GM19455 (cell line): ENCODE measurements around the gene OR6C68.
"Not testable (repeated sequence)": the region's sequence is repeated elsewhere in the genome, so short reads cannot be mapped to it uniquely, and the experiment has no call there.

ENCODE experiments used
- ATAC-seq: cut with Tn5 transposase; IDR thresholded peaks from one replicate; pipeline ENCODE4 v1.9.1; 2021; ENCODE audit not compliant: unreplicated experiment

Gene OR6C68

DNA sequence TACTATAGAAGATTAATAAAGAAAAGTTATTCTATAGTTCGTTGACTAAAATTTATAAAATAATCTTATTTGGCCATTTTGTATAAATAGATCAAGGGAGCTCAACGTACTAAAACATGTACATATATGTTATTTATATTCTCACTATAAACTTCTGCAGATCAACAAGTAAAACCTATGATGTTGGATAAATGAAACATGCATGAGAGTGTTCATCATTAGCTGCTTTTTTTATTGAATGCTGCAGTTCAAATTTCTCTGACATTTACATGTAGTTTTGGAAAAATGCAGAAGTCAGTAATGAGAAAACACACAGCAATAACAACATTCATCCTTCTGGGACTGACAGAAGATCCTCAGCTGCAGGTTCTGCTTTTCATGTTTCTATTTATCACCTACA, at the start of gene OR6C68:
Gene OR6C68 (plus strand): TSS at position 301 of the 400 bp plus-strand sequence. CDS start 0 bp downstream, at position 301.
- no peak for ATAC-seq

DNA sequence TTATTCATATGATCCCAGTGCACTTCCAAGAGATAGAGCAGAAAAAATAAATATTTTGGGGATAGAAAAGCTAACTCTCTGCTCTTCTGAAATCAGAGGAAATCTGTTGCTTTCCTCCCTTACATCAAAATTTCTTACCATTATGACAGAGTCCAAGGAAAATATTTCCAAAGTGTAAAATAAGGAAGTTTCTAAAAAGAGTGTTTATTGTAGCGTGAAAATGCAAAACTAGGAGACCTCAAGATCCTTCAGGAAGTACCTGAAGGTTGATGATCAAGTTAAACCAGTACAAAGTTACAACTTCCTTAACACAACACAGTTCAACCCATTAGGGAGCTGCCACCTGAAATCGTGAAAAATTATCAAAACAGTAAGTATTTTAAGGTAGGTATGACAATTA, 48.4 kb upstream of the OR6C68 start, which contains the start of gene OR6C2:
Gene OR6C2 (plus strand): TSS at position 301 of the 400 bp plus-strand sequence. CDS start 8,138 bp downstream, outside the sequence.
- ATAC-seq, result no peak

DNA sequence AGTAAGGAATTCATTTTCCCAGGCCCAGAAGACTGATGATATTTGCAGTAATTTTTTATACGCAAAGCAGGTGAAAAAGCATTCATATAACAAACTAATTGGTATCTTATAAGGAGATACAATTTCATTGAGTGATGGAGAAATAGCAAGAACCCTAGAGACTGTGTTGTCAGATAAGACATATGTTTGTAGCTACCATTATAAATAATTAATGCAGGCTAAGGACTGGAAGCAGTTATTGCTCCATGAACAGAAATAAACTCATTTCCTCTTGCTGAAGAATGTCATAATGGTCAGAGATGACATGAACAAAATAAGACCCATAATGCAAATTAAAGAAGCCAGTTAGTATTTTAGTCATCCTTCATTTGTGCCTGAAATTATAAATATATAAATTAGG, 46.8 kb upstream of the OR6C68 start:
- ATAC-seq, result no peak

DNA sequence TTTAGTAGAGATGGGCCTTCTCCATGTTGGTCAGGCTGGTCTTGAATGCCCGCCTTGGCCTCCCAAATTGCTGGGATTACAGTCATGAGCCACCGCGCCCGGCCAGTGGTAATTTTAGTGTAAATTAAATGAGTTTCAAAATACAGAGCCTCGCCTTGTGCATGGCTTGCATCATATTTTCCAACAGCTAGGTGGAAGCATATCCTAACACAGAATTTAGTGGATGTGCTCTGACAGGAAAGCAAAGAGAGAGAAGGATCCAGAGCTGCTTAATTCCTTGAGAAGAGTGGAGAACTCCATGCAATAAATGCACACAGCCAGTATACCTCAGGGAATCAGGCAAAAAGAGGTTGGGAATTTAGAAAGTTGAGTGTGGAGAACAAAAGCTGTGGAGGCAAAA, 45.9 kb upstream of the OR6C68 start:
- ATAC-seq, result no peak

DNA sequence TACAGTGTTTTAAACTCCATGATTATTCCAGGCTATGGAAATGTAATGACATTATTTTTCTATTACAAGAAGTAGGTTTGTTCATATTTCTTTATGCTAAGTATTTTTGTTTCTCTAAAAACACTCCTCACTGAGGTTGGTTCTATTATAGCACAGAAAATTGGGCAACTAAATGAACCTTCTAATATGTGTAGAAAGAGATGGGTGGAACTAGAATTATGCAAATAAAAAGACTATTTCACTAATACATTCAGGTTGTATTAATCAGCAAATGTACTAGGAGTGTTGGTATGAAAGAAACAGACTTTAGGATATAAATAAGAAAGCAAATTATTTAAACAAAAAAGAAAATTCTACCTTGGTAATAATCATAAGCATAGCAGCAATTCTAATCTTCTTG, 43.4 kb upstream of the OR6C68 start:
- no peak for ATAC-seq

DNA sequence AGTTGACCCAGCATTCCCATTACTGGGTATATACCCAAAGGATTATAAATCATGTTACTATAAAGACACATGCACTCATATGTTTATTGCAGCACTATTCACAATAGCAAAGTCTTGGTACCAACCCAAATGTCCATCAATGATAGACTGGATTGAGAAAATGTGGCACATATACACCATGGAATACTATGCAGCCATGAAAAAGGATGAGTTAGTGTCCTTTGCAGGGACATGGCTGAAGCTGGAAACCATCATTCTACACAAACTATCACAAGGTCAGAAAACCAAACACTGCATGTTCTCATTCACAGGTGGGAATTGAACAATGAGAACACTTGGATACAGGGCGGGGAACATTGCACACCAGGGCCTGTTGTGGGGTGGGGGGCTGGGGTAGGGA, 27.3 kb upstream of the OR6C68 start:
- ATAC-seq, result not testable (repeated sequence)

DNA sequence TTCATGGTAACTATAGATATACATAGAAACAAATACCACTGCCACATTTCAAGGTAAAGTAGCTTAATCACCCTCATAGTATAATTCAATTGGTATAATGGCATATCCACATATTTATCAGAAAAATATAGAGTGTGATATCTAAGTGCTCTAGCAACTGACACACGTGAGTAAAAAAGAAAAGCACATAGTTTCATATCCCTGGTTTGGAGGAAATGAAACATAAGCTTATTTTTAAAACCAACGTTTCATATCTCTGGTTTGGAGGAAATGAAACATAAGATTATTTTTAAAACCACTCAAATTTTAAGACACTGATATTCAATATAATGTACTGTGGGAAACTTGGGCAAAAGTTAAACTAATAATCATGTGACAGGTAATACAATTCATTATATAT, 24.3 kb upstream of the OR6C68 start:
- no peak for ATAC-seq

DNA sequence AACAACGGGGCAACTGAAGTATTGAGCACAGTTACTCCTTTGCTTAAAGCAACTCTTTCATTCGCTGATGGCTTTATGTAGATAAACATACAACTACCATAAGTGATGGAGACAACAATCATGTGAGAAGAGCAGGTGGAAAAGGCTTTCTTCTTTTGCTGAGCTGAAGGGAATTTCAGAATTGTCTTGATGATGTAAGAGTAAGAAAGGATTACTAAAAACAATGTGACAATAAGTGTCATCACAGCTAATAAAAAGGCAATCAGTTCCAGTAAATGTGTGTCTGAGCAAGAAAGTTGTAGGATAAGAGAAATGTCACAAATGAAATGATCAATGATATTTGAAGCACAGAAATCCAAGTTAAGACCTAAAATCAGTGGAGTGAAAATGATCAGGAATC, 22.9 kb upstream of the OR6C68 start:
- ATAC-seq, result no peak

DNA sequence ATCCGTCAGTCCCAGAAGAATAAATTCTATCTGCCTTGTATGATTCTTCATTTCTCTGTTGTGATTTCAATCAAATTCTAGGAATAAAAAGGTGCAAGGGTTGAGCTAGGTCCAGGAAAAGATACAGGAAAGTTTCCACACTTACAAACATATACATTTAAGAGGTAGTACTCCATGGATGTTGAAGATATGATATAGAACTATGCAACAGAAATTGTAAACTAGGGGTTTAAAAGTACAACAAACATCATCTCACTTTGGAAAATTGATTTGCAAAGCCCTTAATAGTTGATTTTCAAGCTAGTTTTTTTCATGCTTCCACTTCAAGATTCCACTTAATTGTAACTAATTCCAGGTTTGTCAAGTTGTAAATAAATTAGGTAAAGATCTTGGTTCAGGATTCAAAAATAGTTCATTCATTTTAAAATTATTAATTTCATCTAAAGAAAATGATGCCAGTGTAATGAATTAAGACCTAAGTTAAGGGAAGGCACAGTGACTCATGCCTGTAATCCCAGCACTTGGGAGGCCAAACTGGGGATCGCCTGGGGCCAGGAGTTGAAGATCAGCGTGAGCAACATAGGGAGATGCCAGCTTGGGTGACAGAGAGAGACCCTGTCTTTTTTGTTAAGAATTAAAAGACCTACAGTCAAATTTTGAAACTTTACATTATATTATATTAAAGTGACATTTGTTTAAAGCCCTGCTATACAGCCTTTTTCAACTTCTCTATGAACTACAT, 21.9 kb upstream of the OR6C68 start, which contains the start of gene OR6C70:
Gene OR6C70 (minus strand): TSS at position 51 of the 742 bp plus-strand sequence. CDS start 0 bp downstream, at position 51.
- no peak for ATAC-seq

DNA sequence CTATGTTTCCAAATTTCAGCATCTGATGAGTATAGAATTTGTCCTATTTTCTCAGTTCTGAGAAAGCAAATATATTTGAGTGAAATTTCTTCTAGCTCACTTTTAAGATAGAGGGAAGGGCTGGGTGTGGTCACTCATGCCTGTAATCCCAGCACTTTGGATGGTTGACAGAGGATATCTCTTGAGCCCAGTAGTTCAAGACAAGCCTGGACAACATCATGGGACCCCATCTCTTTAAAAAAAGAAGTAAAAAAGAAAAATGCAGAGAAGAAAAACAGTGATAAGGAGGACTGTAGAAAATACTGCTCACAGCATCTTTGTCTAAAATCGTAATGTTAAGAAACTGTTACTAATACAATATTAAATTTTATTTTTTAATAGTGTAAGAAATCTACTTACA, 19.9 kb upstream of the OR6C68 start:
- no peak for ATAC-seq

DNA sequence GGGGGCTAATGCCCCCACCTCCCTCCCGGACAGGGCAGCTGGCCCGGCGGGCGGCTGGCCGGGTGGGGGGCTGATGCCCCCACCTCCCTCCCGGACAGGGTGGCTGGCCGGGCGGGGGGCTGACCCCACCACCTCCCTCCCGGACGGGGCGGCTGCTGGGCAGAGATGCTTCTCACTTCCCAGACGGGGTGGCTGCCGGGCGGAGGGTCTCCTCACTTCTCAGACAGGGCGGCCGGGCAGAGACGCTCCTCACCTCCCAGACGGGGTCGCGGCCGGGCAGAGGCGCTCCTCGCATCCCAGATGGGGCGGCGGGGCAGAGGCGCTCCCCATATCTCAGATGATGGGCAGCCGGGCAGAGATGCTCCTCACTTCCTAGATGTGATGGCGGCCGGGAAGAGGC, 13.0 kb upstream of the OR6C68 start:
- ATAC-seq, result not testable (repeated sequence)

DNA sequence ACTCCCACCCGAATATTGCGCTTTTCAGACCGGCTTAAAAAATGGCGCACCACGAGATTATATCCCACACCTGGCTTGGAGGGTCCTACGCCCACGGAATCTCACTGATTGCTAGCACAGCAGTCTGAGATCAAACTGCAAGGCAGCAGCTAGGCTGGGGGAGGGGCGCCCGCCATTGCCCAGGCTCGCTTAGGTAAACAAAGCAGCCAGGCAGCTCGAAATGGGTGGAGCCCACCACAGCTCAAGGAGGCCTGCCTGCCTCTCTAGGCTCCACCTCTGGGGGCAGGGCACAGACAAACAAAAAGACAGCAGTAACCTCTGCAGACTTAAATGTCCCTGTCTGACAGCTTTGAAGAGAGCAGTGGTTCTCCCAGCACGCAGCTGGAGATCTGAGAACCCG, 7.9 kb upstream of the OR6C68 start:
- ATAC-seq, result not testable (repeated sequence)

DNA sequence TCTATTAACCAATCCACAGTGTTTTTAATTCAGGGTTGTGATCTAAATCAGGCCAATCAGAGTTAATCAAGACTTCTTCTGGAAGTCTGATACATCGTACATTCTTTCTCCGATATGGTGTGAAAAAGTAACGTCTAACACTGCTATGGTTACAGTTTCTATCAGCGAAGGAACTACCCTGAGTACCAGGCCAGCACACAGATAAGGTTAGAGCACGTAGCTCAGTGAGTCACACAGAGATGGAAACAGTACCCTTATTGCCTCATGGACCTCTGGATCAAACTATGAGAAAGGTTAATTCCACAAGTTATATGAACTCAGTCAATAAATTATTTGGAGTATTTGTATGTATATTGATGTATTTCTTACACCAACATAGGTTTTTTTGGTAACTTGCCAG, 3.3 kb downstream of the OR6C68 start:
- no peak for ATAC-seq

DNA sequence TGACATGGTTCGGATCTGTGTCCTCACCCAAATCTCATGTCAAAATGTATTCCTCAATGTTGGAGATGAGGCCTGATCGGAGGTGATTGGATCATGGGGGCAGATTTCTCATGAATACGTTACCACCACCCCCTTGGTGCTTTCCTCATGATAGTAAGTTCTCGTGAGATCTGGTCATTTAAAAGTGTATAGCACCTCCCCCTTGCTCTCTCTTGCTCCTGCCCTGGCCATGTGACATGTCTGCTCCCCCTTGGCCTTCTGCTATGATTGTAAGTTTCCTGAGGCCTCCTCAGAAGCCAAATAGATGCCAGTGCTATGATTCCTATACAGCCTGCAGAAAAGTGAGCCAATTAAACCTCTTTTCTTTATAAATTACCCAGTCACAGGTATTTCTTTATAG, 7.1 kb downstream of the OR6C68 start:
- no peak for ATAC-seq

DNA sequence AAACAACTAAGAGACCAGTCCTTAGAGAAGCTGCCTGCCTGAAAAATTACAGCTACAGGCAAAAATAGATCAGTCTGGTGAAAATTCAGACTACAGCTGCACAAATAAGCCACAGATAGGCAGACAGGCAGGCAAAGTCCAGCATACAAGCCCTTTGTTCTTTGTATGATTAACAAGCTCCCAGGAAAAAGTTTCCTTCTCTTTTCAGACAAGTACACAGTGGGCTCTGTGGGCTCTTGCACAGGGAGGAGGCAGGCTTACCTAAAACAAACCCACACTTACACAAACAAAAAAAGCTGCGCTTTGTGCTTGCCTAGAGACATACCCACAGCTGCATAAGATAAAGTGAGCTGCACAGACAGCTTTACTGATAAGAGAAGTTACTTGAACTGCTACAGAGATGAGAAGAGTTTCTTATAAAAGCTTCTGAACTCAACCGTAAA, 7.7 kb downstream of the OR6C68 start:
- ATAC-seq, result no peak

DNA sequence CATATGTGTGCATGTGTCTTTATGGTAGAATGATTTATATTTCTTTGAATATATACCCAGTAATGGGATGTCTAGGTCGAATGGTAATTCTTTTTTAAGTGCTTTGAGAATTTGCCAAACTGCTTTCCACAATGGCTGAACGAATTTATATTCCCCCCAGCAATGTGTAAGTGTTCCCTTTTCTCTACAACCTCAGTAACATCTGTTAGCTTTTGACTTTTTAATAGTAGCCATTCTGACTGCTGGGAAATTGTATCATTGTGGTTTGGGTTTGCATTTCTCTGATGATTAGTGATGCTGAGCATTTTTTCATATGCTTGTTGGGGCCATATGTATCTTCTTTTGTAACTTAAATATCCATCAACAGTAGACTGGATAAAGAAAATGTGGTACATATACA, 9.4 kb downstream of the OR6C68 start:
- ATAC-seq, result no peak

DNA sequence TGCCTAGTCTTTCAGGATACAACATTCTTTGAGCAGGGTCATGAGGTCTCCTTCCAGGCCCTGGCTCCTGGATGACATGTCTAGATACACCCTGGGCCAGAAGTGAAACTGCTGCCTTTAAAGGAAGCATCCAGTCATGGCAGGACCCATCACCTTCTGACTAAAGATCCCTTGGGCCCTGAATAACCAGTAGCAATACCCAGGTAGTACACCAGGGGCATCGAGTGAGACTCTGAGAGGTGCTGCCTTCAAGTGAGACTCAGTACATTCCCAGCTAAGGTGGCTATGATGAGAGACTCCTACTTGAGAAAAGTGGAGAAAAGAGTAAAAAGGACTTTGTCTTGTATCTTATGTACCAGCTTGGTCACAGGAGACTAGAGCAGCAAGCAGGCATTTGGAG, 23.5 kb downstream of the OR6C68 start:
- no peak for ATAC-seq

DNA sequence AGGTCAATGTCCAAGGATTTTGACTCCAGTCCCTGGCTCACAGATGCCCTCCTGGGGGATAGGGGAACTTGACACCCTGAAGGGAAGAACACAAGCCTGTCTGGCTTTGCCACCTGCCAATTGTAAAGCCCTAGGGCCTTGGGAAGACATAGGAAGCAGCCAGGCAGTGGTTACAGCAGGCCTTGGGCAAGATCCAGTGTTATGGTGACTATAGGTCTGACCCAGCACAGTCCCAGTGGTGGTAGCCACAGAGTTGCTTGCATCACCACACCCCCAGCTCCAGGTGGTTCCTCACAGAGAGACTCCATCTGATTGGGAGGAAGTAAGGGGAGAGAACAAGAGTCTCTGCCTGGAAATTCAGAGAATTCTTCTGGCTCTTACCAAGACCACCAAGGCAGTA, 24.2 kb downstream of the OR6C68 start:
- ATAC-seq, result no peak
